Cardiac muscle cell (in vitro differentiated cells and primary cell): ENCODE results near the gene PDZD7. TPM values are rescaled to one million over a fixed set of nuclear protein-coding genes. Genes with fewer than 3 reads are reported as not detected.

ENCODE experiments used
- DNase-seq, 2 donors: peaks; one replicate each; pipeline versions ENCODE4 v3.0.0 to v3.0.0-alpha.2; 2010 to 2017; ENCODE audit warnings: low read depth in 1 of 2, low spot score in 1 of 2
- H3K27ac ChIP-seq: fragments of 200-600 bp; sonication (generic); 2 replicates; pipeline ENCODE4 v1.5.1; 2016
- H3K27me3 ChIP-seq: fragments of 200-600 bp; sonication (generic); 2 replicates; pipeline ENCODE4 v1.6.0; 2016; ENCODE audit warnings: control low read depth
- H3K36me3 ChIP-seq: fragments of 200-600 bp; sonication (generic); 2 replicates; pipeline ENCODE4 v1.5.1; 2016; ENCODE audit warnings: control low read depth
- H3K4me1 ChIP-seq: fragments of 200-600 bp; sonication (generic); 2 replicates; pipeline ENCODE4 v1.8.1; 2017; ENCODE audit warnings: low read depth, mild to moderate bottlenecking, mixed run types
- H3K4me3 ChIP-seq: fragments of 200-600 bp; sonication (generic); 2 replicates; pipeline ENCODE4 v1.5.1; 2016; ENCODE audit warnings: mild to moderate bottlenecking
- H3K9me3 ChIP-seq: fragments of 200-600 bp; sonication (generic); 2 replicates; pipeline ENCODE4 v1.5.1; 2017; ENCODE audit warnings: low read depth, mild to moderate bottlenecking, control low read depth
- CTCF ChIP-seq: IDR thresholded peaks from 2 replicates; pipeline ENCODE4 v1.5.1; 2012; ENCODE audit warnings: low read depth, mild to moderate bottlenecking, low read length
- polyA plus RNA-seq: library from polyadenylated mRNA; unstranded; fragments of >200 nt; fragmentation: Nextera tagmentation; extraction: Ambion mirVana; gene quantifications from 2 replicates; pipeline ENCODE4 v1.2.1, GENCODE V29; 2016
- total RNA-seq: library from RNA; depleted of rRNA; stranded (reverse); fragments of >200 nt; gene quantifications from 2 replicates; pipeline ENCODE4 v1.2.3, GENCODE V29; 2016

The PDZD7 gene
- total and polyA plus RNA-seq, 2 experiments from 2014 or later = 4.5 to 7.7 TPM

GRCh38 chr10:101031796-101032636 lies 1.1 kb upstream of the PDZD7 start:
- no peak for TF ChIP-seq CTCF
- Histone ChIP-seq H3K4me3 (peak overlapping the region; percentile 43), H3K9me3 (no peaks in the 10 kb centered on the region), H3K36me3 (no peaks in the 10 kb centered on the region), H3K27ac (no peak overlapping the region), H3K27me3 (peaks cover 15% of the 10 kb centered on the region), H3K4me1 (peaks cover 19% of the 10 kb centered on the region)
- DNase-seq = peak; percentile 74 to 76

GRCh38 chr10:101030496-101031127 lies 317 bp downstream of the PDZD7 start:
- TF ChIP-seq CTCF = no peak
- Histone ChIP-seq H3K27ac (no peak overlapping the region), H3K27me3 (peaks cover 6% of the 10 kb centered on the region), H3K9me3 (no peaks in the 10 kb centered on the region), H3K4me3 (peak overlapping the region; percentile 43), H3K4me1 (peaks cover 27% of the 10 kb centered on the region), H3K36me3 (no peaks in the 10 kb centered on the region)
- DNase-seq = no peak

GRCh38 chr10:101029520-101030295 lies 1.2 kb downstream of the PDZD7 start:
- no peaks in the 10 kb centered on the region for H3K9me3 ChIP-seq
- no peaks in the 10 kb centered on the region for H3K36me3 ChIP-seq
- no peak overlapping the region for H3K27ac ChIP-seq
- TF ChIP-seq CTCF = peak; percentile 15
- DNase-seq = peak in 1 of 2 donors; percentile 32
- peaks cover 27% of the 10 kb centered on the region for H3K4me1 ChIP-seq
- no peaks in the 10 kb centered on the region for H3K27me3 ChIP-seq
- H3K4me3 ChIP-seq = no peak overlapping the region

- no peaks in the 10 kb centered on the region for H3K36me3 ChIP-seq
- no peak overlapping the region for H3K4me3 ChIP-seq
- H3K4me1 ChIP-seq = peaks cover 23% of the 10 kb centered on the region
- no peak overlapping the region for H3K27ac ChIP-seq
- DNase-seq = no peak
- no peak for TF ChIP-seq CTCF
- no peaks in the 10 kb centered on the region for H3K27me3 ChIP-seq
- no peaks in the 10 kb centered on the region for H3K9me3 ChIP-seq
Measured at GRCh38 chr10:101028446-101029337, 2.2 kb downstream of the PDZD7 start.
